ENCODE data around the gene GNGT1.

GNGT1 gene

DNA sequence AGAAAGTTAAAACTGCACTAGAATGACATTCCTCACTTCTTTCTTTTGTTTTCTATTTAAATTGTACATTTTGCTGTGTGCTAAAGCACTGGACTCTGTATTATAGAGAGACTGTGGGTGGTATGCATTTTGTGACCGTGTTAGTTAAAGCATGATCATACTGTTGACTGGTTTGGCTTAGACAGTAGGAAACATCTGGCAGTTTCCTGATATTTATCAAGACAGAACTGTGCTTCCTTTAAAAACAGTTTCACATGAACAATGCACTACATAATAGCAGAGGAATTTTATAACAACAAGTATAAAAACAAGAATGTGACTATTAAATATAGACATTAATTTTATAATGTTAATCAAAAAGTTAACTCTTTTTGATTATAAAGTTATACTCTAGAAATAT is 38.3 kb downstream of the GNGT1 start:
- no peak for DNase-seq

DNA sequence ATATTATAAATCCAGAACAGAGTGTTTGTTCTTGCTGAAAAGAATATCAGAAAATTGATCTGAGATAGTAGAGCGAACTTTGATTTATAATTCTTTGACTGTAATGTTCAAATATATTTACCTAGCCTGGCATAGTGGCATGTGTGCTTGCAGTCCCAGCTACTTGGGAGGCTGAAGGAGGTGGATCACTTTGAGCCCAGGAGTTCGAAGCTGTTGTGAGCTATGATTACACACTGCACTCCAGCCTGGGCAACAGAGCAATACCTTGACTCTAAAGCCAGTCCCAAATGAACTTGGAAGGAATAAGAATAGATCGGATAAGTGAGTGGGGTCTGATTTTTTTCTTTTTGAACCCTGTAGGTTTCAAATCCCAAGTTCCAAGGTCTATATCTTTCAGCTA is 38.7 kb downstream of the GNGT1 start:
- no peak for DNase-seq

DNA sequence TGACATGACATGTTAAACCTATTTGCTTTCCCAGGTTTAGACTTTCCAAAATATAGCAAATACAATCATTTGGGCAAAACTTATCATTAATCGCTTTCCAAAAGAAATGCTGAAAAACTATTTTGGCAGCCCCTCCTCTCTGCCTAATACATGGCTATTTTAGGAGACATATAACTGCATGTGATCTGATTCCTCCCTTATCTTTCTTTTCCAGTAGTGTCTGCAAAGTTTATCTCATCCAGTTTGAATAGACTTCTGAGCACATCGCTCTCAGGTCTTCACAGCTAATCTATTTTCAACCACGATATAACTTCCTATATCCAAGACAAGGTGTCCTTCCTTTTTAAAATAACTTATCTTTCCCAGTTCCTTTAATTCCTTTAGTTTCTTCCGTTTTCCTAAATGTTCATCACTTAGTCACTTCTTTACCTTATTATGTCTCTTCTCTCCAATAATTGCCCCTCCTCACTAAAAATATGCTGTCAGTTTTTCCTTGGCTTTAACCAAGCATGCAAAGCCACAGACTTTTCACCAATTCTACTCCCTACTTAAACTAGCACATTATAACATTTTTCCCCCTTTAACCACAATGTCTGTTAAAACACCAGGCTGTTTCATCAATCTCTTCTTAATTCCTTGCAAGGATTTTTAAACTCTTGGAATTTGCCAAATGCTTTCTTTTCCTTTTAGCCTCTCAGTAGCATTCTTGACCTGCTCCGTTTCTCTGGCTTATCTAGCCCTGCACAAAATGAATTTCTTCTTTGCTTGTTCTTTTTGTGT is 39.6 kb downstream of the GNGT1 start:
- no peak for DNase-seq

DNA sequence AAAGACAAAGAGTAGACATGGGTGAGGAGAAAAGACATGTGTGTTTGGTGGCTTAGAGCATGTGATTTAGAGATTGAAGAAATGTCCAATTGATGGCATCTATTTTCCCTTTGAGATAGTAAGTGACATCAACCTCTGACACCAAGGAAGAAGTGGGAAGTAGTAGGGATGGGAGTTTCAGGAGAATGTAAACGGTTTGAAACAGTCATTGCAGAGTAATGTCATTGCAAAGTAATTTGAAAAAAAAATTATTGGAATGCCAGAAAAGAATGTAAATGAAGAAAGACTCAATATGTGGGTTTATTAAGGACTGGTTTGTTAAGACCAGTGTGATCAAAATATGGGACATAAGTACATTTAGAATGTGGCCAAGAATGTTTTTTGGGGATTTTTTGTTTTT is 41.7 kb downstream of the GNGT1 start:
- DNase-seq: no peak

GRCh38 chr7:93948873-93949272 is 42.5 kb downstream of the GNGT1 start:
- no peak for DNase-seq

DNA sequence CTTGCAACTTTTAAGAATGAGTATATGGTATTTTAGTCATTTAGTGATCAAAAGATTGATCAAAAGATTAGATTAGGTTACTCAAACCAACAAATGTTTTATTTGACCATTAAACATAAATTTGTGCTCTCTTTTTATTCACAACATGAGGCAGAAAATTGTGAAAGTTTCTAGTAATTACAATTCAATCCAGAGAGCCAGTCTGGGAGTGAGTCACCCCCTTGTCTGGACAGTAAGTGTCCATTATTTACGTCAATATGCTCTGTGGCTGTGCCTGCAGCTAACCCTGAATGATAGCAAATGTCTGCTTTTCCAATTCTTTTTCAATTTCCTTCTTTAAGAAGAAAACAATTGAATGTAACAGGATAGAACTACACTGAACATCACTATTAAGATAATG is 43.1 kb downstream of the GNGT1 start:
- DNase-seq: no peak

GRCh38 chr7:93955304-93955703 is 48.9 kb downstream of the GNGT1 start:
- no peak for DNase-seq

DNA sequence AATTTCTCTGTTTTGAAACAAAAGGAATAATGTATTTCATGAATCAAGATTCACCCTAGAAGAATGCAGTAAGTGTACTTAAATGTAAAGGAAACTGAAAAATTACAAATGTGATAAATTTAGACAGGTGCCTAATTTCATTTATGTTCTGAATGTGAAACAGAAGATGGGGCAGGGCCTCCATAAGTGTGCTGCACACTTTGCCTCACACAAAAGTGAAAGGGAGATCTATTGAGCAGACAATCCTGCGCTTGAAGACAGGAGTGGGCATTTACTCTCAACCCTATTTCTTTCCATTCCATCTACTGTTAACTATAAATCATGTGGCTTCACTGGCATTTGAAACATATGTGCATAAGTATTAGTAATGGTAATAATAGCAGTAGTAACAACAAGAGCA is 51.4 kb downstream of the GNGT1 start:
- no peak for DNase-seq

DNA sequence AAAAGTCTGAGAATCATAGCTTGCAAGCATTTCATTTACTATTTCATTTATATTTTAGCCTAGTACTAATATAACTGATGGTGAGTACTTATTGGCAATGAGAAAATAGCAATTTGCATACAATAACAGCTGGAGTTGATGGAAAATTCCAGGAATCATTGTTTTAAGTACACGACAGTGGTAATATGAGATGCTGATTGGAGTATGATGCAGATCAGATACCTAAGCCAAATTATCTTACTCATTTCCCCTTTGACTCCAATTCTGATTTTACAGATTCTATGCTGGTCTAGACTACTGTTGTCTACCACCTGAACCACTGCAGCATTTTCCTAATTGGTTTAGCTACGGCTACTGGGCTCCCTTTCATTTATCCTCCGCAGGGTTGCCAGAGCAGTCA is 51.8 kb downstream of the GNGT1 start:
- DNase-seq: no peak

GRCh38 chr7:93958651-93959050 is 52.3 kb downstream of the GNGT1 start:
- DNase-seq: no peak
